ENCODE measurements around the gene BID.

GRCh38 chr22:17816649-17817048, 42.4 kb upstream of the BID start:
- TF ChIP-seq, protein P1, sequence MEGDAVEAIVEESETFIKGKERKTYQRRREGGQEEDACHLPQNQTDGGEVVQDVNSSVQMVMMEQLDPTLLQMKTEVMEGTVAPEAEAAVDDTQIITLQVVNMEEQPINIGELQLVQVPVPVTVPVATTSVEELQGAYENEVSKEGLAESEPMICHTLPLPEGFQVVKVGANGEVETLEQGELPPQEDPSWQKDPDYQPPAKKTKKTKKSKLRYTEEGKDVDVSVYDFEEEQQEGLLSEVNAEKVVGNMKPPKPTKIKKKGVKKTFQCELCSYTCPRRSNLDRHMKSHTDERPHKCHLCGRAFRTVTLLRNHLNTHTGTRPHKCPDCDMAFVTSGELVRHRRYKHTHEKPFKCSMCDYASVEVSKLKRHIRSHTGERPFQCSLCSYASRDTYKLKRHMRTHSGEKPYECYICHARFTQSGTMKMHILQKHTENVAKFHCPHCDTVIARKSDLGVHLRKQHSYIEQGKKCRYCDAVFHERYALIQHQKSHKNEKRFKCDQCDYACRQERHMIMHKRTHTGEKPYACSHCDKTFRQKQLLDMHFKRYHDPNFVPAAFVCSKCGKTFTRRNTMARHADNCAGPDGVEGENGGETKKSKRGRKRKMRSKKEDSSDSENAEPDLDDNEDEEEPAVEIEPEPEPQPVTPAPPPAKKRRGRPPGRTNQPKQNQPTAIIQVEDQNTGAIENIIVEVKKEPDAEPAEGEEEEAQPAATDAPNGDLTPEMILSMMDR (IDR thresholded peaks at IDR 0.05): no peak
- TF ChIP-seq POLR2A (IDR thresholded peaks at IDR 0.05): no peak
